A549 (cell line): ENCODE results near the gene C10orf90.

Experiments used
- JUN ChIP-seq, 2 experiments: fragments of >200 bp; sonication (Bioruptor Twin); formaldehyde crosslinking; IDR thresholded peaks; 2 replicates in 1 of 2; 3 replicates in 1 of 2; pipeline ENCODE4 v1.6.1; 2016 to 2017
- POLR2AphosphoS2 ChIP-seq: conservative IDR thresholded peaks from 2 replicates; pipeline ENCODE4 v1.6.1; 2012; ENCODE audit warnings: low read length, improper control_type of control experiment, inconsistent platforms
- TF ChIP-seq, protein P1 (sequence below): fragments of >200 bp; sonication (Bioruptor Twin); formaldehyde crosslinking; IDR thresholded peaks from 3 replicates; pipeline ENCODE4 v1.5.1; 2016
- TF ChIP-seq, protein P2 (sequence below): fragments of 200-600 bp; sonication (generic); IDR thresholded peaks from 2 replicates; pipeline ENCODE4 v1.6.1; 2016; ENCODE audit warnings: antibody characterized with exemption, mild to moderate bottlenecking, moderate library complexity

DNA sequence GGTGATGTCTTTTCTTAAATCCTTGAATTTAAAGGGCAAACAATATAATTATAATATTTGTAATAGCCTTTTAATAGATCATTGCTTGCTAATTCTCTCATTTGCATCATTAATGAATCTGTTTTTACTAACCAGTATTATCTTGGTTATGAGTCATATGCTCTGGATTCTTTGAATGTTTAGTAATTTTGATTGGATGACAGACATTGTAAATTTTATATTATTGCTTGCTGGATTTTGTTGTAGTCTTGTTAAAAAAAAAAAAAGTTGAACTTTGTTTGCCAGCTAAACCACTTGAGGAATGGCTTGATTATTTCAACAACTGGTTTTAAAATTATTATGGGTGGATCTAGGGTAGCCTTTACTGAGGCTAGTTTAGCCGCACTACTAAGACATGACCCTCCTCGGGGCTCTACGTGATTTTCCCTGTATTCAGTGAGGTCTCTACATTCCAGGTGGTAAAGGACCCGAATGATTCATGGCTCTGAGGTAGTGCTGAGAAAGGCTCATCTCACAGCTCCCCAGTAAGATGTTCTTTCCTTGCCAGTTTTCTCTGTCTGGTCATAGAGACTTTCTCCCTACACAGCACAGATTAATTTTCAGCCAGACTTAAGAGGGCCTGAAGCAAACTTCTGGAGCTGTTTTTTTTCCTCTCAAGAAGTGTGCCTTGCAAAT, 8.5 kb downstream of the C10orf90 start:
- TF ChIP-seq, protein P1, sequence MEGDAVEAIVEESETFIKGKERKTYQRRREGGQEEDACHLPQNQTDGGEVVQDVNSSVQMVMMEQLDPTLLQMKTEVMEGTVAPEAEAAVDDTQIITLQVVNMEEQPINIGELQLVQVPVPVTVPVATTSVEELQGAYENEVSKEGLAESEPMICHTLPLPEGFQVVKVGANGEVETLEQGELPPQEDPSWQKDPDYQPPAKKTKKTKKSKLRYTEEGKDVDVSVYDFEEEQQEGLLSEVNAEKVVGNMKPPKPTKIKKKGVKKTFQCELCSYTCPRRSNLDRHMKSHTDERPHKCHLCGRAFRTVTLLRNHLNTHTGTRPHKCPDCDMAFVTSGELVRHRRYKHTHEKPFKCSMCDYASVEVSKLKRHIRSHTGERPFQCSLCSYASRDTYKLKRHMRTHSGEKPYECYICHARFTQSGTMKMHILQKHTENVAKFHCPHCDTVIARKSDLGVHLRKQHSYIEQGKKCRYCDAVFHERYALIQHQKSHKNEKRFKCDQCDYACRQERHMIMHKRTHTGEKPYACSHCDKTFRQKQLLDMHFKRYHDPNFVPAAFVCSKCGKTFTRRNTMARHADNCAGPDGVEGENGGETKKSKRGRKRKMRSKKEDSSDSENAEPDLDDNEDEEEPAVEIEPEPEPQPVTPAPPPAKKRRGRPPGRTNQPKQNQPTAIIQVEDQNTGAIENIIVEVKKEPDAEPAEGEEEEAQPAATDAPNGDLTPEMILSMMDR, result no peak
- no peak for TF ChIP-seq JUN (IDR thresholded peaks at IDR 0.05)
- TF ChIP-seq POLR2AphosphoS2, result no peak
- TF ChIP-seq, protein P2, sequence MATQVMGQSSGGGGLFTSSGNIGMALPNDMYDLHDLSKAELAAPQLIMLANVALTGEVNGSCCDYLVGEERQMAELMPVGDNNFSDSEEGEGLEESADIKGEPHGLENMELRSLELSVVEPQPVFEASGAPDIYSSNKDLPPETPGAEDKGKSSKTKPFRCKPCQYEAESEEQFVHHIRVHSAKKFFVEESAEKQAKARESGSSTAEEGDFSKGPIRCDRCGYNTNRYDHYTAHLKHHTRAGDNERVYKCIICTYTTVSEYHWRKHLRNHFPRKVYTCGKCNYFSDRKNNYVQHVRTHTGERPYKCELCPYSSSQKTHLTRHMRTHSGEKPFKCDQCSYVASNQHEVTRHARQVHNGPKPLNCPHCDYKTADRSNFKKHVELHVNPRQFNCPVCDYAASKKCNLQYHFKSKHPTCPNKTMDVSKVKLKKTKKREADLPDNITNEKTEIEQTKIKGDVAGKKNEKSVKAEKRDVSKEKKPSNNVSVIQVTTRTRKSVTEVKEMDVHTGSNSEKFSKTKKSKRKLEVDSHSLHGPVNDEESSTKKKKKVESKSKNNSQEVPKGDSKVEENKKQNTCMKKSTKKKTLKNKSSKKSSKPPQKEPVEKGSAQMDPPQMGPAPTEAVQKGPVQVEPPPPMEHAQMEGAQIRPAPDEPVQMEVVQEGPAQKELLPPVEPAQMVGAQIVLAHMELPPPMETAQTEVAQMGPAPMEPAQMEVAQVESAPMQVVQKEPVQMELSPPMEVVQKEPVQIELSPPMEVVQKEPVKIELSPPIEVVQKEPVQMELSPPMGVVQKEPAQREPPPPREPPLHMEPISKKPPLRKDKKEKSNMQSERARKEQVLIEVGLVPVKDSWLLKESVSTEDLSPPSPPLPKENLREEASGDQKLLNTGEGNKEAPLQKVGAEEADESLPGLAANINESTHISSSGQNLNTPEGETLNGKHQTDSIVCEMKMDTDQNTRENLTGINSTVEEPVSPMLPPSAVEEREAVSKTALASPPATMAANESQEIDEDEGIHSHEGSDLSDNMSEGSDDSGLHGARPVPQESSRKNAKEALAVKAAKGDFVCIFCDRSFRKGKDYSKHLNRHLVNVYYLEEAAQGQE, result no peak
